Medulla oblongata (tissue), 1 donor: ENCODE results near the gene NSMCE4A.
"Not testable (repeated sequence)": the region's sequence is repeated elsewhere in the genome, so short reads cannot be mapped to it uniquely, and the experiment has no call there.

Source experiments
- DNase-seq: peaks from one replicate; pipeline ENCODE4 v3.0.0-alpha.2; 2015; ENCODE audit errors: extremely low spot score

The NSMCE4A gene

GRCh38 chr10:121936295-121936694, 38.7 kb downstream of the NSMCE4A start:
- no peak for DNase-seq

GRCh38 chr10:121935702-121936101, 39.3 kb downstream of the NSMCE4A start:
- no peak for DNase-seq

- not testable (repeated sequence) for DNase-seq
Observed at GRCh38 chr10:121930268-121931085, 44.5 kb downstream of the NSMCE4A start.

- not testable (repeated sequence) for DNase-seq
Observed at GRCh38 chr10:121929585-121930267, 45.3 kb downstream of the NSMCE4A start.

GRCh38 chr10:121928528-121928884, 46.5 kb downstream of the NSMCE4A start:
- DNase-seq: peak; percentile 46

- DNase-seq: peak; percentile 94
Observed at GRCh38 chr10:121927841-121928527, 47.0 kb downstream of the NSMCE4A start, which contains the start of gene ATE1. ATE1 (minus strand) TSS chr10:121928031; CDS start chr10:121927949, 82 bp downstream.

GRCh38 chr10:121927318-121927840, 47.6 kb downstream of the NSMCE4A start:
- DNase-seq: peak; percentile 50

- peak; percentile 56 for DNase-seq
Observed at GRCh38 chr10:121926671-121927317, 48.2 kb downstream of the NSMCE4A start.

- no peak for DNase-seq
Observed at GRCh38 chr10:121926157-121926556, 48.9 kb downstream of the NSMCE4A start.

GRCh38 chr10:121921238-121921931, 53.6 kb downstream of the NSMCE4A start:
- peak; percentile 63 for DNase-seq

GRCh38 chr10:121919666-121920065, 55.4 kb downstream of the NSMCE4A start:
- no peak for DNase-seq

- not testable (repeated sequence) for DNase-seq
Observed at GRCh38 chr10:121918800-121919199, 56.2 kb downstream of the NSMCE4A start.

- DNase-seq: no peak
Observed at GRCh38 chr10:121914661-121915060, 60.4 kb downstream of the NSMCE4A start.

GRCh38 chr10:121911421-121911697, 63.7 kb downstream of the NSMCE4A start:
- DNase-seq: no peak

- DNase-seq: peak; percentile 81
Observed at GRCh38 chr10:121910673-121911420, 64.2 kb downstream of the NSMCE4A start.
